GM18868 (cell line): ENCODE results near the gene OVOL2.
A peak's percentile ranks its signal among the peaks of the same experiment; 100 is the strongest.
"Not testable (repeated sequence)": the region's sequence is repeated elsewhere in the genome, so short reads cannot be mapped to it uniquely, and the experiment has no call there.

Experiments
- ATAC-seq: cut with Tn5 transposase; IDR thresholded peaks from one replicate; pipeline ENCODE4 v1.9.1; 2021; ENCODE audit warnings: mild to moderate bottlenecking, moderate library complexity; ENCODE audit not compliant: unreplicated experiment

OVOL2 gene

DNA sequence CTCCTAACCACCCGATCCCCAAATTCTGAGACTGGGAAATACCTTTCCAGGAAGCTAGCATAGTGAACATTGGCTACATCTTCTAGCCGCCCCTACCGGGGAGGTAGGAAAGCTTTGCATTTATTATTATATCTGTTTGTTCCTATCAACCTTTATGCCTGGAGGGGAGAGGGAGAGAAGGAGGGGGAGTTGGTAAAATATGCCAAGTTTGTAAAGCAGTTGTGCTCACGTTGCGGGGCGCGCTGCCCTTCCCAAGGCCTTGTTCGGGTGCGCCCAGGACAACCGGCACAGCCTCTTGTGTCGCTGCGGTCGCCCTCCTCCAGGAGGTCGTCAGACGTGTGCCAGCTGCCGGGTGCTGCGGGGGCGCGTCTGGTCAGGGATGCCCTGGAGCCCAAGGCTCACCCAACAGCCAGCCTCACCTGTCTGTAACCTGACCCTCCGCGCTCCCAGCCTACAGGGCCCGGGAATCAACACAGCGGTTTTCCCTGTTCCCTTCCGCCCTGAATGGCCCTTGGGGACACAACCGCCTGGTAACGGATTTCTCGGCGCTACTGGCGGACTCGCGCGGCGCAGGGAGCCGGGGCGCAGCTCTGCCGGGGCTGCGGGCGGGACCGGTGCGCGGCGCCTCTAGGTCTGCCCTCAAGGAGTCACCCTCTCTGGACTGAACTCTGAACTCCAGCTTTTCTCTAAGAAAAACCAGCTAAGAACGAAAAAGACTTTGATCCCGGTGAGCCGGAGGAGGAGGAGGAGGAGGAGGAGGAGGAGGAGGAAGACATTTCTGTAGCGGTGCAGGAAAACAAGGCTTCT is 1.1 kb upstream of the OVOL2 start:
- ATAC-seq, result no peak

DNA sequence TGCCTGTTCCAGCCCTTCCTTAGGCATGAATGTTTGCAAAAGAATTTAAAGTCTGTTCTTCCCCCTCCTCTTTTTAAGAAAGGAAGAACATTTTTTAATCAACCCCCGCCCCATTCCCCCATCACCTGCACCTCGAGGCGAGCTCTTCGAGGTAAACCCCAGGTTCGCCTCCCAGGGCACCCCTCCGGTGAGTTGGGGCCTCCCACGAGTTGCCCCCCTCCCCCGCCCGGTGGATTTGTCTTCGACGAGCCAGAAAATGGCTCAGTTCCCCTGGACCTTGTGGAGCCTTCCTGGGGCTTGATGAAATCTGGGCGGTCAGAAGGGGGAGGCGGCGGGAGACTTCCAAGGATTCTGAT is 256 bp upstream of the OVOL2 start:
- ATAC-seq, result no peak

DNA sequence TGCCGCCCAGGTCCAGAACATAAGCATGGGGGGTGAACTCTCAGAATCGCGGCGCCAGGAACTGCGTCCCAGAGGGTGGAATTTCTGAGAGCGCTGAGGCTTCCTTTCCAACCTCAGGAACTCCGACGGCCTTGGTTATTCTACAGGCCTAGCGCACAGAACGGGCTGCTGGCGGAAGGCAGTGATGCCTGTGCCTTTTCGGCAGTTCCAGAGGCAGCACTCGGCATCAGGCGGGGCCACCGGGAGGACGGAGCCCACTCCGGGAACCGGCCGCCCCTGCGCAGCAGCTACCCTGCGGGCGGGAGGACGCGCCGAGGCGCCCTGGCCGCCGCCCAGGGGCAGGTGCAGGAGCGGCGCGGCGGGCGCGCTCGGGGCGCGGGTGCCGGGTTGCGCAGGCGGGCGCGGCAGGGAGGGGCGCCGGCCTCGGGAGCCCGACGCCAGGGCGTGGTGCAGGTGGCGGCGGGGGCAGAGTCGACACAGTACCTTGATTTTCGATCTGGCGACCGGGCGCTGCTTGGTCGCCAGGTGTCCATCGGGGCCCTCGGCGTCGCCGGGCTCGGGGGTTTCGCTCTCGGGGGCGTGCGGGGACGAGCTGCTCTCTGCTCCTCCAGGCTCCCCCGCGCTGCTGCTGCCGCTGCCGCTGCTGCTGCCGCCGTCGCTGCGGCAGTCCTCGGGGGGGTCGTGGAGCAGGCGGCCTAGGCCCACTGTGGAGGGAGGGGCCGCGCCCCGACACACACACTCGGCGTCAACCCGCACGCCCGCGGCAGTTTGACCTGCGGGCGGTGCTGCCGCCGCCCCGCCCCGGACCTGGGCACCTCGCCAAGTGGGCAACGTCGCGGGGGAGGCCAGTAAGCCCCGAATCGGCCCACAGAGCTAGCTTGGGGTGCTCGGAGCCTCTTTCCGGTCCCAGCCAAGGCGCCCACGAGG is 1.3 kb downstream of the OVOL2 start:
- ATAC-seq, result no peak

DNA sequence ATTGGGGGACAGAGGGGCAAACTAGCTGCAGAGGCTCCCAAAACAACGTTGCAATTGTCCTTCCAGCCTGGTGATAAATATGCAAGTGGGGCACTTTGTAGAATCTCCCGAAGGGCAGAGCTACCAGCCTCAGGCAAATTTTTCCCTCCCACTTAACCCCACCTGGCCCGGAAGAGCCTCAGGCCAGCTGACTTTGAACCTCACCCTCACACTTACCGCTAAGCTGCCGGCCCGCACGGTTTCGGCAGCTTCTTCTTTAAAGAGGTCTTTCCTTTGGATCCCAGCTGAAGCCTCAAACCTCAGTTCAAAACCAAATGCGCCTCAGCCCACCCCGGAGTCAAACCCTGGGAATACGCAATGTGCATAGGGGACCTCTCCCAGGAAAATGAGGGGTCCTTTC is 2.5 kb downstream of the OVOL2 start:
- no peak for ATAC-seq

DNA sequence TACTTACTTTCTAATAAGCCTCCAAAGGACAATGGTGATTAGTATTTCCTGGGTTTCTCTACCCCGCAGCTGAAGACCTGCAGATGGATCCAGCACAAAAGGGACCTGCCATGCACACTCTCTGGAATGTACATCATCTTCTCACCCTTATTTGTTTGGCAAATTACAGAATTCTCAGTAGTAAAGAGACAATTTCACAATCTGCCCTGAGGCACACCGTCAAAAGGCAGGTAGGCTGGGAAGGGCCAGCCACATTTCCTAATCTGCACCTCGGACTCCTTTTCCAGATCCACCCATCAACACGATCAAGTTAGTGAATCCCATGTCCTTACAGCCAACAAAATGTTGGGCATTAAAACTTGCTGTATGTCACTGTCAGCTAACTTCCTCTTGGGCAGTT is 4.9 kb downstream of the OVOL2 start:
- no peak for ATAC-seq

DNA sequence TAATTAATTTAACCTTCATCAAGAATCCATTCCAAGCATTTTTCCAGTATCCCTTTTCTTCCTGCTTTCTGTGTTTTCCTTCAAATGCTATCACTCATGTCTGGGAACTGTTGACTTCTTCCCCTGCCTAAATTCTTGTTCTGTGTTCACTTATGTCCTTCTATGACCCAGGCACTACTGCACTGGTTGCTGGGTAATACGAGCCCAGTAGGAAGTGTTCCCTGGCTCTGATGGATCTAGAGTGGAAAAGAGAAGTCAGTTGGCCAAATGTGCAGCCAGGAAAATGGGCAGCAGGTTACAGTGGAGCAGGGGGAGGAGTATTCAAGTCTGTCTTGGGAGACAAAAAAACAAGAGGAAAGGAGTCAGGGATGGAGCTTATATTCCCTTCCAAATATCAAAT is 7.1 kb downstream of the OVOL2 start:
- ATAC-seq, result no peak

DNA sequence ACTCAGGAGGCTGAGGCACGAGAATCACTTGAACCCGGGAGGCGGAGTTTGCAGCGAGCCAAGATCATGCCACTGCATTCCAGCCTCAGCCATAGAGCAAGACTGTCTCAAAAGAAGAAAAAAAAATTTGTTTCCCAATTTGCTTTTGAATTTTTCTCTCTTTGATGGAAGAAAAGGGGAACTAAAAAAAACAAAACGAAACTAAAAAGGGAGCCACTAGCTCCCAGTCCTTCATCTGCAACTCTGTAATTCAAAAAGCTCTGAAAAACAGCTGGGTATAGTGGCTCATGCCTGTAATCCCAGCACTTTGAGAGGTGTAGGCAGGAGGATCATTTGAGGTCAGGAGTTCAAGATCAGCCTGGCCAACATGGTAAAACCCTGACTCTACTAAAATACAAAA is 9.5 kb downstream of the OVOL2 start:
- ATAC-seq, result no peak

DNA sequence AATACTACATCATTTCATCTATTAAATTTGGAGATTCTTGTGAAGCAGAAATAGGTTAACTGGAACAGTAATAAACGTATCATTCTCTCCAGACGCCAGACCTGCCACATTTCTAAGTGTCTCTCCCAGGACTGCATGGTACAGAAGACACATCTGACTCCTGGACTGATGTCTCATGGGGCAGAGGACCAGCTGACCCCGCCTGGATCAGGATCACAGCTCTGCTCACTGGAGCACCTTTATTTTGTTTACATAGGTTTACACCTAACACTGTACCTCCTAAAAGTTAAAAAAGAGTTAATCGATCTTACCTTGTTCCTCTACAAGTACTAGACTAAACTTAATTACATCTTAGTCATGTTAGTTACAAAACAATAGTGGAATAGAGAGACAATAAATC is 11.2 kb downstream of the OVOL2 start:
- ATAC-seq, result no peak

DNA sequence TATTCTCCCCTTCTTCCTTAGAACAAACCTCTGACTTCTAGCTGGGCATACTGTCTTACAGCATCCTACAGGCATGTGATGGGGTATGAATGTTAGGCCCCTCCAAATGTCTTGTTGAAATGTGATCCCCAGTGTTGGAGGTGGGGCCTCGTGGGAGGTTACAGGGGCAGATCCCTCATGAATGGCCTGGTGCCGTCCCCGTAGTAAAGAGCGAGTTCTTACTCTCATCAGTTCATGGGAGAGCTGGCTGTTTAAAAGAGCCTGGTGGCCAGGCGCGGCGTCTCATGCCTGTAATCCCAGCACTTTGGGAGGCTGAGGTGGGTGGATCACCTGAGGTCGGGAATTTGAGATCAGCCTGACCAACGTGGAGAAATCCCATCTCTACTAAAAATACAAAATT is 15.5 kb downstream of the OVOL2 start:
- ATAC-seq, result no peak

DNA sequence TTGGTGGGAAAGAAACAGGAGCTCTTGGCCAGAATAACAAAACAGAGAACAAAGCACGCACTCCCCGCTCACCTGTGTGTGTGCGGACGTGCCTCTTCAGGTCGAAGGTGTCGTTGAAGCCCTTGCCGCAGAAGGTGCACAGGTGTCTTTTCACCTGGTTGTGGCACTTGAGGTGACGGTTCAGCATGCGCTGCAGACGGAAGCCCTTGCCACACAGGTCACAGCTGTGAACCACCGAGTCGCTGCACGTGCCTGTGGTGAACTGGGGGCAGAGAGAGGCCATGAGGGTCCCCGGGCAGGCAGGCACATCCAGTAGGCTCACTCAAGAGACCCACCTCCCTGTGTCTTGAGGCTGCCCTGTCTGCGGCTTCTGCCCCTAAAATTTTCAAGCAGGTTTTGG is 16.3 kb downstream of the OVOL2 start:
- ATAC-seq, result no peak

DNA sequence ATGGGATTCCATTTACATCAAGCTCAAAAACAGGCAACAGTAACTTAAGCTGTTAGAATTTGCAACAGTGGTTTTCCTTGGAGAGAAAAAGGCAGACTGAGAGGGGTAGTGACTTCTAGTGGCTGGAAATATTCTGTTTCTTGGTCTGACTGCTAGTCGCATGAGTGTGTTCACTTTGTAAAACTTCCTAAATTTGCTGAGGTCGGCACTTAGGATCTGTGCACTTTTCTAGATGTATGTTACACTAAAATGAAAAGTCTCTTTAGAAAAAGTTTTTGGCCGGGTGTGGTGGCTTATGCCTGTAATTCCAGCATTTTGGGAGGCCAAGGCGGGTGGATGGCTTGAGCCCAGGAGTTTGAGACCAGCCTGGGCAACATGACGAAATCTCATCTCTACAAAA is 18.7 kb downstream of the OVOL2 start:
- no peak for ATAC-seq

DNA sequence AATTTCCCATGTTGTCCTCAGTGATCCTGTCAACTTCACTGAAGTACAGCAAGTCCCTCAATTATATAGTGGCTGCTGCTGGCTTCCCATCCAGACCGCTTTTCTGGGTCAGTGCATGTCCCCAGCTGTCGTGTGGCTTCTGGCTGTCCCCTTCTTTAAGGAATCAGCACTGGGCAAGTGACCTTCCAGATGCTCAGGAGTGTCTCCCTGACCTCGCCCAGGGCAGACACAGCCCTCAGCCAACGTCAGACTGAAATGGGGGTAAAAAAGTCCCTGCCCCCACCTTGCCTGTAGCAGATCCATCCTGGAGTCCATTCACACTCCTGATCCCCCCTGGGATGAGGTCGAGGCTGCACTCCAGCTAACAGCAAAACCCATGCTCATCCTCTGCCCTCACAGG is 23.7 kb downstream of the OVOL2 start:
- ATAC-seq, result no peak

DNA sequence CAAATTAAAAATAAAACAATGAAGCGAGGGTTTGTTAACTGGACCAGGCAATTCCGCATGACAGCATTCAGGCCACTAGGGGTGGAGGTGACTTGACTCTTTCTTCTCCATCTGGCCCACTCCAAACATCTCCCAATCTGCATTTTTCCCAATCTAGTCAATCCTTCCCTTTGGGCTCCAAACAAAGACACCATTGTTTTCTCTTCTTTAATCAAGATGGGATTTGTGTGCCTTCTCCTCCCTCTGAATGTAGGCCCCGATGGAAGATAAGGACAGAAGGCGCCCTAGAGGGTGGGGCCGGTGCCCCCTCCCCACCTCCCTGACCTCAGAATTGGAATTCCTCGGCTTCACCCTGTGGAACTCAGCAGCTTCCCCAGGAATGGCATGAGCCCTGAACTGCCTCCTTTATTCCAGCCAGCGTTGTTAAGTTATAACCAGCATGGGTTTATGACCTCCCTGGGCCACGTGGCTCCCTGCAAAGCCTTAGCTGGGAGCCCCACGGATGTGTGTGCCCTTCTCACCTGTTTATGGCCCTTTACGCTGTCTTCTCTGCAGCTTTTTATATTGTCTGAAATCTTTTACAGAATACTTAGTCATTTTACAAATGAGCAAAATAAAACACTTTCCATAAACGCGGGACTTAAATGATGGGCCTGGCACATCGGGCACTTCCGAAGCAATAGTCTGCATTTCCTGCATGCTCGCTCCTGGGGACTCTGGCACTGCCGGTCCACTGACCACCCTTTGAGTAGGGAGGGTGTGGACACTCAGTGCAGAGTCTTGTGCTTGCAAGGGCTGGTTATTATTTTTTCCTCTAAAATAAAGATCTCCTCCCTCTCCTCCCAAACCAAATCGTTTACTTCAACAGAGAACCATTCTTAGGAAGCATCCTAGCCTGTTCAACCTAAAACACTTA is 24.5 kb downstream of the OVOL2 start:
- no peak for ATAC-seq

DNA sequence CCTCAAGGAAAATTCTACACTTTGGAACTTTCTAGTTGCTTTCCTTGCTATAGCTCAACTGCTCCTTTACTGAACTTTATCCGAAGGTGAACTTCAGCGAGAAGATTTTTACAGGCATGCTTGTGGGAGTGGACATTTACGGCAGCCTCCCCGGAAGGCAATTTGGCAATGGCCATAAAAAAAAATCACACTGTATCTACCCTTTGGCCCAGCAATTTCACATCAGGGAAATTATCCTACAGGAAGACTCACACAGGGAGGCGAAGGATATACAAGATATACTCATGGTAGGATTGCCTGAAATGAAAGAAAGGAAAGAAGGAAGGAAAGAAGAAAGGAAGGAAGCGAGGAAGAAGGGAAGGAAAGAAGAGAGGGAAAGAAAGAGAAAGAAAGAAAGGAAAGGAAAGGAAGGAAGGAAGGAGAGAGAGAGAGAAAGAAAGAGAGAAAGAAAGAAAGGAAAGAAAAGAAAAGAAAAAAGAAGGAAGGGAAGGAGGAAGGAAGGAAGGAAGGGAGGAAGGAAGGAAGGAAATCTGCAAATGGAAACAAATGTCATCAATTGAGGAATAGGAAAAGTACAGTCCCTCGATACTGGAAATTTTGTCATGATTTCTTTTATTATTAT is 25.7 kb downstream of the OVOL2 start:
- ATAC-seq, result no peak

DNA sequence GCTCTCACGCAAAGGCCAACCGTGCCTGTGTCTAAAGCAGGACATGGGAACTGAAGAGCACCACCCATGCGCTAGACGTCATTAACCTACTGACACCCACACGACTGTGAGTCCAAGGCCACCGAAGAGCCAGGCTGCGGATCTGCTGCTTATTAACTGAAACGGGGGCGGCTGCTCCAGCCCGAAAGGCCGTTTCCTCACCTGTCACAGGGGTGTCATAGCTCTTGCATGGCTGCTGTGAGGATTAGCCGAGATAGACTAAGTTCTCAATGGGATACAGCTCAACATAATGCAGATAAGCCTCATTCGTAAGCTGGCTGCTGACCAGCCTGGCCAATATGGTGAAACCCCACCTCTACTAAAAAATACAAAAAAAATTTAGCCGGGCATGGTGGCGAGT is 26.7 kb downstream of the OVOL2 start:
- ATAC-seq, result no peak

DNA sequence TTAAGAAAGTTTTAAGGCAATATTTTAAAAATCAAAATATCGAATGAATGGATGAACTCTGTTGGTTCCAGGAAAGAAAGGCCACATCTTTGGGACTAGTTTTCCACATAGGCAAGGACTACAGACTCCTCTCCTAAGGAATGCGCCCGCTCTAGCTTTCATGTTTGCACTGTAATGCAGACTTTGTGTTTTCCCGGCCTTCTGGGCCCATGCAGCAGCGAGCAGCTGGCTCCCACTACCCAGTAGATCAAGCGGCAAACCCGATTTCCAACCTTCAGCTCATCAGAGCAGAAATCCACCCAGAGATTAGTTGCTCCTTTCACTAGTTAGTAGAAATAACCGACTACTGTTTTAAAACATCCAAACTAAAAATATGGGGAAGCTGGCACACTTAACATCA is 27.7 kb downstream of the OVOL2 start:
- ATAC-seq, result no peak

DNA sequence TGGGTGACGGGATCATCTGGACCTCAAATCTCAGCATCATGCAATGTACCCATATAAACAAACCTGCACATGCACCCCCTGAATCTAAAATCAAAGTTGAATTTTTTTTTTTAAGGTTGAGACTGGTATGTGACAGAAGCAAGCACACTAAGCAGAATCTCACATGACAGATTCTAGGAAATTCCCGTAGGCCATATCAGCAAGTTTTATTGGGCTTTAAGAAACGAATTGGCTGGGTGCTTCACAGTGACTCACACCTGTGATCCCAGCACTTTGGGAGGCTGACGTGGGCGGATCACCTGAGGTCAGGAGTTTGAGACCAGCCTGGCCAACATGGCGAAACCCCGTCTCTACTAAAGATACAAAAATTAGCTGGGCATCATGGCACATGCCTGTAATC is 30.7 kb downstream of the OVOL2 start:
- not testable (repeated sequence) for ATAC-seq

DNA sequence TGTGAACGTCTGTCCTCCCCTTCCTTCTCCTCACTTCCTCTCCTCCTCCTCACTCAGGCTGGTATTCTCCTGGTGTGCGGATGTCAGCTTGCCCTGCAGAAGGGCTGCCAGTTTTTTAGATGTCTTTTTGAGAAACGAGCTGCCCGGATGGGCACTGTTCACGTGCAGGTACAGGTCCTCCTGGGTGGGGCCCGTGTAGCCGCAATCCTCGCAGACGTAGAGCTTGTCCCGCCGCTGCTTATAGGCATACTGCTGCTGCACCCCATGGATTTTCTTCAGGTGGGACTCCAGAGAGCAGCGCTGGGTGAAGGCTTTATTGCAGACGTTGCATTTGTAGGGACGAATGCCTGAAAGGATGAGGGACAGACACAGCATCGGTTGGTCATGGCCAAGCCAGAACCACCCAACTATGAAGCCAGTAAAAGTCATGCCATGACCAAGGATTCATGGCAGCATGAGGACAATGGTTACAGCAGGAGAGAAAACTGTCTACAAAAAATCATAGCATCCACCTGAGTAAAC is 33.0 kb downstream of the OVOL2 start:
- ATAC-seq, result no peak

DNA sequence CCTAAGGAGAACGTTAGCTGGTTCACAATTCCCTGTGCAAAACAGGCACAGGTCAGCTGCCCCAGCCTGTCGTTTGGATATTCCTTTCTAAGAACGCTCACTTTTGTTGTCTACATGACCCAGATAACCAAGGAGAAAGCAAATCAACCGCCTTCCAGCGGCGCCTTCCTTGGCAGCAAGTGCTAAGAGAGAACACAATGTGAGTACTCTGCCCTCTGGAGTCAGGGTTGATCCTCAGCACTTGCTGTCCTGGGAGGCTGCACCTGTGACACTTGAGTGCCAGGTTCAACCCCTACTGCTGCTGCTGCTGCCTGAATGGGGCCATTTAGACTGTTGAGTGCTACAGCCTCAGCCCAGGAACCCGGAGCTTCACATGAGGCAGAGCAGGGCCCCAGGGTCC is 36.8 kb downstream of the OVOL2 start:
- ATAC-seq, result no peak

DNA sequence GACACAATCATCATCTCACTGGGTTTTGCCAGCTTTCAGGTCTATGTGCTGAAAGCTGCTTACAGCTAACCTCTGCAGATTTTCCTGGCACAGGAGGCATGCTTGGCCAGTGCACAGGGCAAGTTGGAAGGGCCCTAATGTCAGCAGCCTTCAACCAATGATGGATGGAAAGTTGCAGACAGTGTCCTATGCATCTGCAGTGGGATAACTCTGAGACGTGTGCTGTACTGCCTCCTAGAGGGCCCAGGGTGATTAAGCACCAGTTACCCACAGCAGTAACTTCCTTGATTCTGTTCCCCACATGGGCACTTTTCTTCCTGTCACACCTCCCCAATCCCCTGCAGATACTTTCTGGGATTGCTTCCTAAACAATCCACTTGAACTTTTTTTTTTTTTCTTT is 38.6 kb downstream of the OVOL2 start:
- peak; percentile 84 for ATAC-seq

DNA sequence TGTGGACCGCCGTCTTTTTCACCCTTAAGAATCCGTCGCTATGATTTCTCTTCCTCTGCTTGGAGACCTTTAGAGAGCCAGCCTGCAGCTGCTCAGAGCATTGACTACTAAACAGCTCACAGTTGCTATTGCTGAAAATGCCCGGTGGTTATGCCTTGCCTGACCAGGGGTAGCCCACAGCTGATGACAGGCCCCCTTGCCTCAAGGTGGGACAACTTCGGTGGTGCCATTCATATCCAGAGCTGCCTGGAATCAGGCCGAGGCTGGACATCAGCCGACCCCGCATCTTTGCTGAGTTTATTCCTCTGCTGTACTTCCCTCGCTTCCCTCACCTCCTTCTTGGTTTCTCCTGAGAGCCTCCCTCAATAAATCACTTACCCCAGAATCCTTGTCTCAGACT is 39.6 kb downstream of the OVOL2 start:
- ATAC-seq, result no peak
